H1 (cell line): Measurements from ENCODE around the gene NKX2-4. TPM values are rescaled to one million over a fixed set of nuclear protein-coding genes. Genes with fewer than 3 reads are reported as not detected.

Experiments
- CTCF ChIA-PET: fragments of 300-600 bp; sonication (Branson Sonifier 250); formaldehyde crosslinking; loops from one replicate; lab custom pipeline; 2021; ENCODE audit not compliant: partially characterized antibody; lab: Charles Lee
- POLR2A ChIA-PET: fragments of 300-600 bp; sonication (Branson Sonifier 250); formaldehyde crosslinking; loops from one replicate; lab custom pipeline; 2021; ENCODE audit warnings: inconsistent platforms; ENCODE audit not compliant: partially characterized antibody; lab: Charles Lee
- DNase-seq, 2 experiments: peaks; one replicate each; pipeline versions ENCODE4 v3.0.0 to v3.0.0-alpha.2; 2010 to 2022; ENCODE audit warnings: low spot score in 2 of 2, low read depth in 1 of 2, mixed read lengths in 1 of 2
- FAIRE-seq: peaks from 2 replicates; lab custom pipeline; 2011; peaks lifted over from hg19 to GRCh38; lab: Jason Lieb, UNC
- H2AFZ ChIP-seq: 2 replicates; pipeline ENCODE4 v1.8.1; 2012; ENCODE audit warnings: low read length, inconsistent platforms
- H2AK5ac ChIP-seq: 2 replicates; pipeline ENCODE4 v1.6.1; 2013; ENCODE audit warnings: low read depth, low read length
- H2BK120ac ChIP-seq: replicated peaks from 2 replicates; pipeline ENCODE3; 2013; ENCODE audit warnings: low read depth, low read length, inconsistent platforms
- H2BK12ac ChIP-seq: 2 replicates; pipeline ENCODE4 v1.6.1; 2013; ENCODE audit warnings: low read depth, low read length
- H2BK15ac ChIP-seq: 2 replicates; pipeline ENCODE4 v1.6.1; 2013; ENCODE audit warnings: low read length
- H2BK20ac ChIP-seq: 2 replicates; pipeline ENCODE4 v1.6.1; 2013; ENCODE audit warnings: low read length
- H2BK5ac ChIP-seq: 2 replicates; pipeline ENCODE4 v1.6.1; 2013; ENCODE audit warnings: low read depth, low read length
- H3K14ac ChIP-seq: 2 replicates; pipeline ENCODE4 v1.6.1; 2013; ENCODE audit warnings: inconsistent platforms; ENCODE audit not compliant: insufficient read length
- H3K18ac ChIP-seq: 2 replicates; pipeline ENCODE4 v1.6.1; 2013; ENCODE audit warnings: low read length; ENCODE audit errors: extremely low read depth
- H3K23ac ChIP-seq: 2 replicates; pipeline ENCODE4 v1.6.1; 2013; ENCODE audit warnings: inconsistent platforms; ENCODE audit not compliant: insufficient read length
- H3K23me2 ChIP-seq: 2 replicates; pipeline ENCODE4 v1.6.1; 2013; ENCODE audit warnings: low read depth, low read length
- H3K27ac ChIP-seq: 2 replicates; pipeline ENCODE4 v1.6.1; 2011; ENCODE audit warnings: low read depth, low read length, inconsistent platforms
- H3K27me3 ChIP-seq, 4 experiments: replicated peaks in 1 of 4; 1 replicate in 1 of 4; 2 replicates in 3 of 4; pipeline versions ENCODE4 v1.6.1 to v1.8.1; 2011 to 2013; ENCODE audit warnings: low read length in 3 of 4, mild to moderate bottlenecking in 3 of 4, inconsistent platforms in 2 of 4, mixed read lengths in 2 of 4, moderate library complexity in 1 of 4; ENCODE audit not compliant: control insufficient read depth in 3 of 4, insufficient read depth in 3 of 4; ENCODE audit errors: extremely low read depth in 1 of 4
- H3K36me3 ChIP-seq, 4 experiments: 2 replicates each; pipeline versions ENCODE4 v1.6.1 to v1.8.1; 2011 to 2013; ENCODE audit warnings: mild to moderate bottlenecking in 4 of 4, low read length in 3 of 4, moderate library complexity in 2 of 4, control low read depth in 1 of 4, inconsistent platforms in 1 of 4; ENCODE audit not compliant: insufficient read depth in 4 of 4, control insufficient read depth in 2 of 4
- H3K4ac ChIP-seq: replicated peaks from 2 replicates; pipeline ENCODE3; 2013; ENCODE audit warnings: low read length, low read depth, mixed read lengths, inconsistent platforms; ENCODE audit not compliant: insufficient read length
- H3K4me1 ChIP-seq, 4 experiments: replicated peaks in 1 of 4; 1 replicate in 1 of 4; 2 replicates in 3 of 4; pipeline versions ENCODE4 v1.6.1 to v1.8.1; 2011 to 2013; ENCODE audit warnings: low read length in 3 of 4, inconsistent platforms in 2 of 4, mixed read lengths in 1 of 4; ENCODE audit not compliant: insufficient read depth in 4 of 4, control insufficient read depth in 3 of 4
- H3K4me2 ChIP-seq, 2 experiments: 2 replicates each; pipeline versions ENCODE4 v1.6.1 to v1.8.1; 2011 to 2013; ENCODE audit warnings: low read depth in 2 of 2, low read length in 2 of 2, control low read depth in 1 of 2, inconsistent platforms in 1 of 2, mild to moderate bottlenecking in 1 of 2; ENCODE audit not compliant: insufficient read depth in 1 of 2
- H3K4me3 ChIP-seq, 4 experiments: fragments of 200-600, 300-600 bp in 1 of 4; sonication (generic), shearing (Covaris generic), sonication (Bioruptor Twin) in 1 of 4; 2 replicates each; pipeline versions ENCODE4 v1.5.1 to v1.8.1; 2011 to 2016; ENCODE audit warnings: low read length in 4 of 4, low read depth in 3 of 4, control low read depth in 2 of 4, inconsistent platforms in 2 of 4, mild to moderate bottlenecking in 2 of 4, mixed read lengths in 1 of 4, moderate library complexity in 1 of 4; ENCODE audit not compliant: insufficient read depth in 2 of 4; ENCODE audit errors: extremely low read depth in 1 of 4
- H3K56ac ChIP-seq: replicated peaks from 2 replicates; pipeline ENCODE3; 2013; ENCODE audit warnings: low read depth, mild to moderate bottlenecking, mixed read lengths, low read length, inconsistent platforms; ENCODE audit not compliant: insufficient read length
- H3K79me1 ChIP-seq: 2 replicates; pipeline ENCODE4 v1.6.1; 2013; ENCODE audit warnings: low read depth, low read length, control low read depth
- H3K79me2 ChIP-seq, 2 experiments: 2 replicates each; pipeline versions ENCODE4 v1.6.1 to v1.8.1; 2012 to 2013; ENCODE audit warnings: low read length in 2 of 2, mild to moderate bottlenecking in 2 of 2, inconsistent platforms in 1 of 2; ENCODE audit not compliant: insufficient read depth in 2 of 2, control insufficient read depth in 1 of 2
- H3K9ac ChIP-seq, 4 experiments: replicated peaks in 1 of 4; 1 replicate in 1 of 4; 2 replicates in 3 of 4; pipeline versions ENCODE4 v1.6.1 to v1.8.1; 2011 to 2013; ENCODE audit warnings: low read depth in 3 of 4, low read length in 3 of 4, control low read depth in 2 of 4, mild to moderate bottlenecking in 2 of 4, moderate library complexity in 2 of 4, inconsistent platforms in 1 of 4; ENCODE audit errors: extremely low read depth in 1 of 4
- H3K9me3 ChIP-seq, 2 experiments: 2 replicates each; pipeline versions ENCODE4 v1.6.1 to v1.8.1; 2012 to 2013; ENCODE audit warnings: mild to moderate bottlenecking in 2 of 2, moderate library complexity in 2 of 2, control low read depth in 1 of 2, inconsistent platforms in 1 of 2, low read depth in 1 of 2, low read length in 1 of 2, mixed read lengths in 1 of 2; ENCODE audit not compliant: insufficient read depth in 2 of 2
- H4K20me1 ChIP-seq, 2 experiments: replicated peaks in 1 of 2; 2 replicates each; pipeline versions ENCODE3 to v1.8.1; 2011 to 2013; ENCODE audit warnings: inconsistent platforms in 2 of 2, low read length in 2 of 2, mild to moderate bottlenecking in 1 of 2; ENCODE audit not compliant: insufficient read depth in 2 of 2, control insufficient read depth in 1 of 2
- H4K5ac ChIP-seq: 2 replicates; pipeline ENCODE4 v1.6.1; 2013; ENCODE audit warnings: low read length, low read depth, mixed read lengths, inconsistent platforms; ENCODE audit not compliant: insufficient read length
- H4K8ac ChIP-seq: 2 replicates; pipeline ENCODE4 v1.8.0; 2013; ENCODE audit warnings: mild to moderate bottlenecking, moderate library complexity, low read length, inconsistent platforms; ENCODE audit not compliant: insufficient read depth; ENCODE audit errors: extremely low read depth
- H4K91ac ChIP-seq: replicated peaks from 2 replicates; pipeline ENCODE3; 2013; ENCODE audit warnings: low read length, mixed read lengths, inconsistent platforms; ENCODE audit not compliant: insufficient read length
- BCL11A ChIP-seq, 2 experiments: IDR thresholded peaks; one replicate each; pipeline ENCODE4 v1.6.1; 2011; ENCODE audit warnings: low read depth in 2 of 2, low read length in 2 of 2, mild to moderate bottlenecking in 2 of 2
- BRCA1 ChIP-seq: IDR thresholded peaks from 2 replicates; pipeline ENCODE4 v1.6.1; 2012; ENCODE audit warnings: low read depth, low read length, improper control_type of control experiment
- CBX8 ChIP-seq: fragments of 300-800, 300-1000 bp; sonication (generic); IDR thresholded peaks from 2 replicates; pipeline ENCODE4 v1.7.1; 2016; ENCODE audit warnings: low read depth, low read length, borderline replicate concordance
- HDAC2 ChIP-seq, 2 experiments: fragments of 300-600 bp in 1 of 2; sonication (generic) in 1 of 2; IDR thresholded peaks; 2 replicates each; pipeline ENCODE4 v1.6.1; 2011 to 2012; ENCODE audit warnings: low read depth in 2 of 2, low read length in 2 of 2, mild to moderate bottlenecking in 2 of 2, moderate library complexity in 2 of 2, borderline replicate concordance in 1 of 2, inconsistent platforms in 1 of 2
- POLR2A ChIP-seq, 2 experiments: IDR thresholded peaks; 1 replicate in 1 of 2; 2 replicates in 1 of 2; pipeline ENCODE4 v1.6.1; 2011; ENCODE audit warnings: low read depth in 2 of 2, low read length in 2 of 2, mild to moderate bottlenecking in 2 of 2; ENCODE audit errors: control extremely low read depth in 1 of 2
- RXRA ChIP-seq: IDR thresholded peaks from 2 replicates; pipeline ENCODE4 v1.6.1; 2011; ENCODE audit warnings: low read depth, mild to moderate bottlenecking, low read length, moderate library complexity; ENCODE audit not compliant: insufficient read depth
- SAP30 ChIP-seq: fragments of 300-600 bp; sonication (generic); IDR thresholded peaks from 2 replicates; pipeline ENCODE4 v1.7.1; 2012; ENCODE audit warnings: low read length, moderate library complexity, mild to moderate bottlenecking, inconsistent platforms; ENCODE audit not compliant: insufficient read depth, insufficient replicate concordance
- SP2 ChIP-seq: IDR thresholded peaks from 2 replicates; pipeline ENCODE4 v1.6.1; 2012; ENCODE audit warnings: mild to moderate bottlenecking, low read length, inconsistent platforms
- WGBS, 2 experiments: shearing (Covaris generic) in 1 of 2; methylation state at CpG; one replicate each; pipeline versions ENCODE4 v1.1.6 to v1.1.7; 2013 to 2015; ENCODE audit warnings: low lambda C conversion rate in 2 of 2, mixed read lengths in 2 of 2, inconsistent platforms in 1 of 2, low coverage in 1 of 2, missing lambda C conversion rate in 1 of 2; ENCODE audit not compliant: insufficient replicate concordance in 2 of 2, insufficient coverage in 1 of 2, insufficient read length in 1 of 2; ENCODE audit errors: extremely low coverage in 1 of 2, missing lambda C conversion rate in 1 of 2; 5-methylcytosine and 5-hydroxymethylcytosine counted together
- polyA plus RNA-seq, 7 experiments: library from polyadenylated mRNA; depleted of rRNA in 3 of 7; stranded (reverse) in 5 of 7; unstranded in 2 of 7; fragments of >200 nt in 5 of 7; fragments of 200-250 nt in 2 of 7; gene quantifications; 1 replicate in 5 of 7; 2 replicates in 1 of 7; 4 replicates in 1 of 7; pipeline versions ENCODE4 v1.2.1 to v1.2.3, GENCODE V29; 2011 to 2013; ENCODE audit warnings: missing spikeins in 2 of 7, mixed read lengths in 2 of 7
- total RNA-seq: library from RNA; stranded (reverse); fragmentation: NEBNext Ultra II Directional; extraction: Animal tissue kit (Norgen Biotek cat#: 25700); gene quantifications from 2 replicates; pipeline ENCODE4 v1.2.1, GENCODE V29; 2021

The NKX2-4 gene
- total and polyA plus RNA-seq, 2 of the 8 experiments (the other 6 are each of a cell fraction or from before 2014, with no cell fraction given), result 0.12 to 0.37 TPM

- Histone ChIP-seq H3K18ac (no peak overlapping the region), H3K23ac (no peak overlapping the region), H2AFZ (no peak overlapping the region), H3K23me2 (no peaks in the 10 kb centered on the region), H3K9me3 (no peaks in the 10 kb centered on the region), H2AK5ac (no peak overlapping the region), H3K4ac (no peak overlapping the region), H3K79me1 (no peaks in the 10 kb centered on the region), H4K5ac (no peak overlapping the region), H3K56ac (no peak overlapping the region), H2BK20ac (no peak overlapping the region), H2BK12ac (no peak overlapping the region), H2BK120ac (no peak overlapping the region), H3K27ac (no peak overlapping the region), H3K79me2 (no peaks in the 10 kb centered on the region), H3K4me1 (peaks cover 0 to 4% (median 0%) of the 10 kb centered on the region in 4 experiments; a peak in 2 of 7 replicates), H4K91ac (no peak overlapping the region), H3K4me2 (no peak overlapping the region), H4K8ac (no peak overlapping the region), H3K36me3 (no peaks in the 10 kb centered on the region), H3K4me3 (no peak overlapping the region), H4K20me1 (no peaks in the 10 kb centered on the region), H3K27me3 (no peaks in the 10 kb centered on the region), H2BK5ac (no peak overlapping the region), H3K14ac (no peak overlapping the region), H3K9ac (no peak overlapping the region), H2BK15ac (no peak overlapping the region)
- FAIRE-seq (no peak), DNase-seq (no peak)
- CTCF ChIA-PET, result no interaction called here
- TF ChIP-seq SP2 (no peak), SAP30 (no peak), RXRA (no peak), HDAC2 (IDR thresholded peaks at IDR 0.05; ENCODE audit: borderline replicate concordance in 1 of 2, low read depth in 2 of 2, low read length in 2 of 2) (no peak), CBX8 (no peak), BCL11A (IDR thresholded peaks at IDR 0.05; ENCODE audit: low read depth in 2 of 2, low read length in 2 of 2) (no peak), BRCA1 (no peak), POLR2A (IDR thresholded peaks at IDR 0.05; ENCODE audit: control extremely low read depth in 1 of 2, low read depth in 2 of 2, low read length in 2 of 2) (no peak)
- 91% methylated on average over 1 of the region's 1 CpG; no CpG with 5 or more reads in 1 of the 2 experiments for WGBS, 2 experiments
- POLR2A ChIA-PET, result no interaction called here
Observed at GRCh38 chr20:21437248-21437647, 39.9 kb upstream of the NKX2-4 start.
